Lung (tissue), 12 donors: ENCODE results near the gene NTRK3. TPM values are rescaled to one million over a fixed set of nuclear protein-coding genes. Genes with fewer than 3 reads are reported as not detected.
A peak's percentile ranks its signal among the peaks of the same experiment; 100 is the strongest.

Experiments
- ATAC-seq: fragments of 200-7000 bp; cut with Tn5 transposase; one replicate; pipeline ENCODE4 v1.9.1; 2020; ENCODE audit warnings: moderate number of reproducible peaks; ENCODE audit not compliant: insufficient read depth, low FRiP score
- DNase-seq, 3 donors: peaks; one replicate each; pipeline ENCODE4 v3.0.0-alpha.2; 2013 to 2017
- H3K27ac ChIP-seq, 2 donors: one replicate each; pipeline ENCODE4 v1.5.1; 2013; ENCODE audit warnings: mild to moderate bottlenecking in 2 of 2, moderate library complexity in 2 of 2, control low read depth in 1 of 2, inconsistent platforms in 1 of 2, low read depth in 1 of 2, low read length in 1 of 2
- H3K27me3 ChIP-seq, 3 donors: one replicate each; pipeline ENCODE4 v1.5.1; 2013; ENCODE audit warnings: low read length in 2 of 3; ENCODE audit not compliant: control insufficient read depth in 3 of 3, insufficient read depth in 3 of 3
- H3K36me3 ChIP-seq, 4 donors: one replicate each; pipeline ENCODE4 v1.5.1; 2013; ENCODE audit warnings: low read length in 4 of 4, mild to moderate bottlenecking in 1 of 4, moderate library complexity in 1 of 4; ENCODE audit not compliant: control insufficient read depth in 4 of 4, insufficient read depth in 4 of 4
- H3K4me1 ChIP-seq, 5 donors: one replicate each; pipeline ENCODE4 v1.5.1; 2013; ENCODE audit warnings: low read length in 5 of 5, mild to moderate bottlenecking in 2 of 5, moderate library complexity in 1 of 5; ENCODE audit not compliant: control insufficient read depth in 5 of 5, insufficient read depth in 5 of 5
- H3K4me3 ChIP-seq: one replicate; pipeline ENCODE4 v1.5.1; 2013; ENCODE audit warnings: mild to moderate bottlenecking, control low read depth, moderate library complexity
- H3K9ac ChIP-seq, 2 donors: one replicate each; pipeline ENCODE4 v1.5.1; 2013; ENCODE audit warnings: low read length in 2 of 2, control low read depth in 1 of 2; ENCODE audit not compliant: insufficient read depth in 1 of 2
- H3K9me3 ChIP-seq, 4 donors: one replicate each; pipeline ENCODE4 v1.5.1; 2013; ENCODE audit warnings: low read length in 3 of 4, mild to moderate bottlenecking in 1 of 4, moderate library complexity in 1 of 4; ENCODE audit not compliant: control insufficient read depth in 4 of 4, insufficient read depth in 3 of 4
- WGBS, 2 donors: extraction: QIAGEN DNeasy Blood & Tissue Kit; methylation state at CpG; one replicate each; pipeline ENCODE4 v1.1.7; 2013; 5-methylcytosine and 5-hydroxymethylcytosine counted together
- polyA plus RNA-seq, 2 donors: library from polyadenylated mRNA; stranded (reverse); fragments of 200-250 nt; gene quantifications; one replicate each; pipeline ENCODE4 v1.2.1, GENCODE V29; 2013
- total RNA-seq, 2 donors: library from RNA; depleted of rRNA in 1 of 2; stranded (reverse); fragments of >200 nt in 1 of 2; gene quantifications; one replicate each; pipeline ENCODE4 v1.2.1, GENCODE V29; 2014 to 2021
- TF ChIP-seq, protein P1 (sequence below): IDR thresholded peaks from 2 replicates; pipeline ENCODE4 v1.5.1; 2012; ENCODE audit warnings: mild to moderate bottlenecking; ENCODE audit errors: control extremely low read depth, extremely low read depth
- donor health status: control.
- donor health status: control.
- donor health status: Bipolar disorder and iron deficiency.
- donor health status: healthy.
- donor health status: DM: yes; HTN: yes; CAD: no.

NTRK3 gene
- total and polyA plus RNA-seq, 4 donors = 0.44 to 11.0 (median 4.2) TPM

- DNase-seq = no peak
- Histone ChIP-seq H3K9ac (no peak overlapping the region), H3K4me3 (no peak overlapping the region), H3K27me3 (no peaks in the 10 kb centered on the region), H3K27ac (no peak overlapping the region), H3K9me3 (no peaks in the 10 kb centered on the region), H3K36me3 (no peaks in the 10 kb centered on the region), H3K4me1 (peaks cover 0 to 12% (median 6%) of the 10 kb centered on the region in 5 donors)
- 58 to 74% methylated on average over 5 of the region's 5 CpGs for WGBS, 2 donors
- no peak for ATAC-seq
- TF ChIP-seq, protein P1, sequence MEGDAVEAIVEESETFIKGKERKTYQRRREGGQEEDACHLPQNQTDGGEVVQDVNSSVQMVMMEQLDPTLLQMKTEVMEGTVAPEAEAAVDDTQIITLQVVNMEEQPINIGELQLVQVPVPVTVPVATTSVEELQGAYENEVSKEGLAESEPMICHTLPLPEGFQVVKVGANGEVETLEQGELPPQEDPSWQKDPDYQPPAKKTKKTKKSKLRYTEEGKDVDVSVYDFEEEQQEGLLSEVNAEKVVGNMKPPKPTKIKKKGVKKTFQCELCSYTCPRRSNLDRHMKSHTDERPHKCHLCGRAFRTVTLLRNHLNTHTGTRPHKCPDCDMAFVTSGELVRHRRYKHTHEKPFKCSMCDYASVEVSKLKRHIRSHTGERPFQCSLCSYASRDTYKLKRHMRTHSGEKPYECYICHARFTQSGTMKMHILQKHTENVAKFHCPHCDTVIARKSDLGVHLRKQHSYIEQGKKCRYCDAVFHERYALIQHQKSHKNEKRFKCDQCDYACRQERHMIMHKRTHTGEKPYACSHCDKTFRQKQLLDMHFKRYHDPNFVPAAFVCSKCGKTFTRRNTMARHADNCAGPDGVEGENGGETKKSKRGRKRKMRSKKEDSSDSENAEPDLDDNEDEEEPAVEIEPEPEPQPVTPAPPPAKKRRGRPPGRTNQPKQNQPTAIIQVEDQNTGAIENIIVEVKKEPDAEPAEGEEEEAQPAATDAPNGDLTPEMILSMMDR = no peak
Measured at GRCh38 chr15:87965304-87965703, 291.2 kb downstream of the NTRK3 start.

GRCh38 chr15:87962428-87962827, 294.1 kb downstream of the NTRK3 start:
- H3K9me3 ChIP-seq = no peaks in the 10 kb centered on the region
- H3K27me3 ChIP-seq = no peaks in the 10 kb centered on the region
- peaks cover 0 to 12% (median 6%) of the 10 kb centered on the region in 5 donors for H3K4me1 ChIP-seq
- TF ChIP-seq, protein P1 = no peak
- ATAC-seq (no peak), DNase-seq (peak; percentile 31 to 73 (median 61))
- H3K4me3 ChIP-seq = no peak overlapping the region
- WGBS, 2 donors = 14 to 22% methylated on average over 4 of the region's 4 CpGs
- H3K9ac ChIP-seq = no peak overlapping the region
- H3K36me3 ChIP-seq = no peaks in the 10 kb centered on the region
- no peak overlapping the region for H3K27ac ChIP-seq

DNA sequence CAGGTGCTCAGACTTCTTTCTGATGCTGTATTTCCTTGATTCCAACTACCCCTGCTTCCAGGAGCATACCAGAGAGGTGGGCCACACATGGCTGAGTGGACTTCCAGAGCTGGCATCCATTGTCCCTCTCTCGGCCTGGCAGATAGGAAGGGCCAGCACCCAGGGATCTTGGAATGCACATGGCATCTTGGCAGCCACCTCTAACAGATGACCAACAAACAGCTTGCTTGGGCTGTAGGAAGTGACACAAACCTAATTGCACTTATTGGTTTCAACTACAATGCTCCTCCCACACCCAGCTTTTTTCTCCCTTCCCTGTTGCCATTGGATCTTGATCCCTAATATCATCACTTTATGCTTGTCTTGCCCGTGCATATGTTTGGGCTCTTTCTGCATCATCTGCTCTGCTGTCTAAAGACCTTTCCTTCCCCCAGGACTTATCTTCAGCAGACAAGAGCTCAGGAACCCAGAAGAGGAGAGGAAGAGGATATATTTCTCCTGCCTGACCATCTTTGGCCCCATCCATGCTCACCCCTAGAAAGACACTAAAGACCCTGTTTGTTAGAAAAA, 294.6 kb downstream of the NTRK3 start:
- Histone ChIP-seq H3K27me3 (no peaks in the 10 kb centered on the region), H3K9me3 (no peaks in the 10 kb centered on the region), H3K9ac (no peak overlapping the region), H3K27ac (no peak overlapping the region), H3K4me3 (no peak overlapping the region), H3K36me3 (no peaks in the 10 kb centered on the region), H3K4me1 (peaks cover 0 to 12% (median 6%) of the 10 kb centered on the region in 5 donors)
- DNase-seq = no peak
- no peak for ATAC-seq
- 42 to 58% methylated on average over 2 of the region's 2 CpGs for WGBS, 2 donors
- TF ChIP-seq, protein P1 = no peak

DNA sequence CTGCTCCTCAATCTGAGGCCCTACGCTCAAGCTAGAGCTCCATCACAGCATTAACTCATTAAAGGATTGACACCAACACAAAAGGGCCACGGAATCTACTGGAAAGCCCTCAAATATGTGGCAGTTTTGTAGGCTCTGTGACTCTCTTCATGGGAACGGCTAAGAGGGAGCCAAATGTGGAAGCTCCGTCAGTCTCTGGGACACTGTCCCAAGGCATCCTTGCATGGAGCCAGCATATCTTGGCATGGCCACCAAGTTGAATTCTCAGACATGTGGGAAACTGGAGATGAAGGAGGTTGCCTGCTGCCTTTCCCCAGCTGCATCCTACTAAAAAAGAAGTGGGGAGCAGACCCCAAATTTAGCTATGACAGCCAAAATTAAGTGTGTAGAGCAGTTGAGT, 296.9 kb downstream of the NTRK3 start:
- ATAC-seq (no peak), DNase-seq (no peak)
- H3K27ac ChIP-seq = no peak overlapping the region
- 82 to 84% methylated on average over 4 of the region's 4 CpGs for WGBS, 2 donors
- no peak overlapping the region for H3K9ac ChIP-seq
- H3K27me3 ChIP-seq = no peaks in the 10 kb centered on the region
- H3K9me3 ChIP-seq = no peaks in the 10 kb centered on the region
- H3K36me3 ChIP-seq = no peaks in the 10 kb centered on the region
- TF ChIP-seq, protein P1 = no peak
- no peak overlapping the region for H3K4me3 ChIP-seq
- peaks cover 0 to 19% (median 6%) of the 10 kb centered on the region in 5 donors for H3K4me1 ChIP-seq
